Aorta (tissue), 5 donors: ENCODE results near the gene PAF1. TPM values are rescaled to one million over a fixed set of nuclear protein-coding genes. Genes with fewer than 3 reads are reported as not detected.

Source experiments
- ATAC-seq: fragments of 200-7000 bp; cut with Tn5 transposase; one replicate; pipeline ENCODE4 v1.9.1; 2022; ENCODE audit warnings: moderate library complexity; ENCODE audit not compliant: low FRiP score
- DNase-seq, 2 donors: peaks; one replicate each; pipeline ENCODE4 v3.0.0-alpha.2; 2020
- H3K27ac ChIP-seq, 2 donors: one replicate each; pipeline ENCODE4 v1.5.1; 2013; ENCODE audit warnings: low read length in 2 of 2, mild to moderate bottlenecking in 2 of 2, moderate library complexity in 2 of 2, control low read depth in 1 of 2, inconsistent platforms in 1 of 2, low read depth in 1 of 2
- H3K27me3 ChIP-seq, 2 donors: one replicate each; pipeline ENCODE4 v1.6.1; 2013; ENCODE audit warnings: control low read depth in 1 of 2, low read length in 1 of 2, mild to moderate bottlenecking in 1 of 2, moderate library complexity in 1 of 2; ENCODE audit not compliant: insufficient read depth in 2 of 2, control insufficient read depth in 1 of 2
- H3K36me3 ChIP-seq, 2 donors: one replicate each; pipeline ENCODE4 v1.6.1; 2013; ENCODE audit warnings: control low read depth in 1 of 2, low read length in 1 of 2, mild to moderate bottlenecking in 1 of 2; ENCODE audit not compliant: insufficient read depth in 2 of 2, control insufficient read depth in 1 of 2
- H3K4me1 ChIP-seq, 2 donors: one replicate each; pipeline ENCODE4 v1.6.1; 2013; ENCODE audit warnings: low read length in 2 of 2, control low read depth in 1 of 2, mild to moderate bottlenecking in 1 of 2, moderate library complexity in 1 of 2; ENCODE audit not compliant: insufficient read depth in 2 of 2, control insufficient read depth in 1 of 2
- H3K4me3 ChIP-seq, 2 donors: one replicate each; pipeline ENCODE4 v1.5.1; 2013; ENCODE audit warnings: low read length in 2 of 2, control low read depth in 1 of 2, mild to moderate bottlenecking in 1 of 2
- H3K9me3 ChIP-seq: one replicate; pipeline ENCODE4 v1.6.1; 2013; ENCODE audit warnings: mild to moderate bottlenecking, low read length; ENCODE audit not compliant: control insufficient read depth
- WGBS, 2 donors: extraction: QIAGEN DNeasy Blood & Tissue Kit; methylation state at CpG; one replicate each; pipeline ENCODE4 v1.1.7; 2013; 5-methylcytosine and 5-hydroxymethylcytosine counted together
- intact Hi-C, 2 donors: fragments of 100-400 bp; cut with DNase I; formaldehyde crosslinking; loops; one replicate each; pipeline versions ENCODE4 v1.14.2 to v1.15.0; 2022
- polyA plus RNA-seq, 2 donors: library from polyadenylated mRNA; stranded (reverse); fragments of 200-250 nt; gene quantifications; one replicate each; pipeline ENCODE4 v1.2.3, GENCODE V29; 2013
- total RNA-seq, 2 donors: library from RNA; stranded (reverse); fragmentation: NEBNext Ultra II Directional; extraction: Animal tissue kit (Norgen Biotek cat#: 25700); gene quantifications; one replicate each; pipeline ENCODE4 v1.2.1, GENCODE V29; 2021
- donor health status: healthy with polysubstance abuse.
- donor health status: Bipolar disorder and iron deficiency.
- donor health status: DM: no; HTN: no; CAD: no.
- donor health status: DM: no; HTN: no; CAD: no.
- donor health status: DM: yes; HTN: yes; CAD: no.

PAF1 gene
- total and polyA plus RNA-seq, 4 donors, result 27.7 to 43.8 (median 34.2) TPM

- Histone ChIP-seq H3K4me1 (no peaks in the 10 kb centered on the region), H3K4me3 (no peak overlapping the region), H3K36me3 (peaks cover 2 to 7% of the 10 kb centered on the region in 2 donors), H3K27ac (no peak overlapping the region), H3K9me3 (no peaks in the 10 kb centered on the region), H3K27me3 (no peaks in the 10 kb centered on the region)
- intact Hi-C loops, result no loop called here
- DNase-seq, result no peak
- no peak for ATAC-seq
- WGBS, 2 donors, result 89% methylated on average over 15 of the region's 15 CpGs
Observed at GRCh38 chr19:39420769-39421168, 29.9 kb upstream of the PAF1 start.

GRCh38 chr19:39419003-39419402 is 28.1 kb upstream of the PAF1 start:
- H3K27me3 ChIP-seq, result no peaks in the 10 kb centered on the region

GRCh38 chr19:39417463-39418181 is 26.7 kb upstream of the PAF1 start:
- no peaks in the 10 kb centered on the region for H3K27me3 ChIP-seq
- peaks cover 2 to 6% of the 10 kb centered on the region in 2 donors for H3K36me3 ChIP-seq
- WGBS, 2 donors, result 86% methylated on average over 30 of the region's 30 CpGs
- H3K4me1 ChIP-seq, result no peaks in the 10 kb centered on the region
- intact Hi-C loops, result no loop called here
- H3K9me3 ChIP-seq, result no peaks in the 10 kb centered on the region
- H3K4me3 ChIP-seq, result no peak overlapping the region
- no peak for DNase-seq
- H3K27ac ChIP-seq, result no peak overlapping the region
- no peak for ATAC-seq

More at GRCh38 chr19:39419003-39419402, 28.1 kb upstream of the PAF1 start:
- ATAC-seq (no peak), DNase-seq (no peak)
- peaks cover 2 to 7% of the 10 kb centered on the region in 2 donors for H3K36me3 ChIP-seq
- H3K4me1 ChIP-seq, result no peaks in the 10 kb centered on the region
- intact Hi-C loops, result no loop called here
- no peak overlapping the region for H3K4me3 ChIP-seq
- H3K27ac ChIP-seq, result no peak overlapping the region
- WGBS, 2 donors, result 86% methylated on average over 9 of the region's 9 CpGs
- H3K9me3 ChIP-seq, result no peaks in the 10 kb centered on the region

- H3K4me3 ChIP-seq, result no peak overlapping the region
- DNase-seq (no peak), ATAC-seq (no peak)
- peaks cover 2 to 3% of the 10 kb centered on the region in 2 donors for H3K36me3 ChIP-seq
- peak overlapping the region in 1 of 2 donors; percentile 20 for H3K27ac ChIP-seq
- no peaks in the 10 kb centered on the region for H3K27me3 ChIP-seq
- H3K9me3 ChIP-seq, result no peaks in the 10 kb centered on the region
- intact Hi-C loops, result no loop called here
- H3K4me1 ChIP-seq, result no peaks in the 10 kb centered on the region
- 64 to 73% methylated on average over 25 to 27 of the region's 27 CpGs for WGBS, 2 donors
Observed at GRCh38 chr19:39416152-39417120, 25.5 kb upstream of the PAF1 start.

- peak overlapping the region in 1 of 2 donors; percentile 20 for H3K27ac ChIP-seq
- DNase-seq (no peak), ATAC-seq (no peak)
- H3K27me3 ChIP-seq, result no peaks in the 10 kb centered on the region
- 15 to 21% methylated on average over 33 to 35 of the region's 35 CpGs for WGBS, 2 donors
- no peaks in the 10 kb centered on the region for H3K4me1 ChIP-seq
- no peak overlapping the region for H3K4me3 ChIP-seq
- intact Hi-C loops, result loop anchor here in 1 of 2 donors (2.0 kb wide), 1 partner anchor 13 kb away; no protein-coding TSS in a partner anchor
- peaks cover under 1 to 3% of the 10 kb centered on the region in 2 donors for H3K36me3 ChIP-seq
- no peaks in the 10 kb centered on the region for H3K9me3 ChIP-seq
Observed at GRCh38 chr19:39415111-39416046, 24.5 kb upstream of the PAF1 start.

- H3K27me3 ChIP-seq, result no peaks in the 10 kb centered on the region
- H3K36me3 ChIP-seq, result peaks cover 0 to 2% of the 10 kb centered on the region in 2 donors
- H3K9me3 ChIP-seq, result no peaks in the 10 kb centered on the region
- peak overlapping the region; percentile 75 to 89 for H3K4me3 ChIP-seq
- WGBS, 2 donors, result 9 to 13% methylated on average over 18 of the region's 18 CpGs
- no peak for ATAC-seq
- H3K27ac ChIP-seq, result peak overlapping the region in 1 of 2 donors; percentile 77
- H3K4me1 ChIP-seq, result no peaks in the 10 kb centered on the region
- peak; percentile 63 to 84 for DNase-seq
- intact Hi-C loops, result loop anchor here (2.0 kb wide), 2 partner anchors 15 to 31 kb away; partner anchors contain the start of gene SUPT5H (in 1 of the 2)
Observed at GRCh38 chr19:39413911-39414608, 23.2 kb upstream of the PAF1 start.

- ATAC-seq, result peak; percentile 2
- peak; percentile 88 to 93 for DNase-seq
- 1 to 2% methylated on average over 30 to 54 of the region's 54 CpGs for WGBS, 2 donors
- peak overlapping the region; percentile 6 to 80 for H3K27ac ChIP-seq
- H3K27me3 ChIP-seq, result no peaks in the 10 kb centered on the region
- no peaks in the 10 kb centered on the region for H3K9me3 ChIP-seq
- peaks cover 0 to 2% of the 10 kb centered on the region in 2 donors for H3K36me3 ChIP-seq
- H3K4me3 ChIP-seq, result peak overlapping the region; percentile 75 to 89
- intact Hi-C loops, result loop anchor here in 1 of 2 donors (2.0 kb wide), 1 partner anchor 31 kb away; the partner anchor contains the start of gene SUPT5H
- no peaks in the 10 kb centered on the region for H3K4me1 ChIP-seq
Observed at GRCh38 chr19:39413272-39413910, 22.5 kb upstream of the PAF1 start.
